ENCODE measurements around the gene AGK.
A peak's percentile ranks its signal among the peaks of the same experiment; 100 is the strongest.
"Not testable (repeated sequence)": the region's sequence is repeated elsewhere in the genome, so short reads cannot be mapped to it uniquely, and the experiment has no call there.

Gene AGK

GRCh38 chr7:141679014-141679413 is 127.8 kb downstream of the AGK start:
- no peak for DNase-seq (ENCODE audit: low spot score)

- peak; percentile 96 for DNase-seq (ENCODE audit: low spot score)
These were observed 134.2 kb downstream of the AGK start for GRCh38 chr7:141685285-141686023.

GRCh38 chr7:141686074-141686473 is 134.9 kb downstream of the AGK start:
- no peak for DNase-seq (ENCODE audit: low spot score)

GRCh38 chr7:141686670-141687069 is 135.5 kb downstream of the AGK start:
- no peak for DNase-seq (ENCODE audit: low spot score)

- DNase-seq (ENCODE audit: low spot score) = no peak
These were observed 136.8 kb downstream of the AGK start for GRCh38 chr7:141688043-141688442.

GRCh38 chr7:141689072-141689825 is 138.0 kb downstream of the AGK start:
- not testable (repeated sequence) for DNase-seq (ENCODE audit: low spot score)

- no peak for DNase-seq (ENCODE audit: low spot score)
These were observed 140.3 kb downstream of the AGK start for GRCh38 chr7:141691540-141691939.

GRCh38 chr7:141691961-141692360 is 140.8 kb downstream of the AGK start:
- DNase-seq (ENCODE audit: low spot score) = no peak

GRCh38 chr7:141693082-141693481 is 141.9 kb downstream of the AGK start:
- no peak for DNase-seq (ENCODE audit: low spot score)

GRCh38 chr7:141695803-141696289 is 144.6 kb downstream of the AGK start:
- peak; percentile 32 for DNase-seq (ENCODE audit: low spot score)

- DNase-seq (ENCODE audit: low spot score) = no peak
These were observed 145.1 kb downstream of the AGK start for GRCh38 chr7:141696348-141696747.

- peak; percentile 43 for DNase-seq (ENCODE audit: low spot score)
These were observed 146.1 kb downstream of the AGK start for GRCh38 chr7:141697211-141697871.

- peak; percentile 32 for DNase-seq (ENCODE audit: low spot score)
These were observed 147.2 kb downstream of the AGK start for GRCh38 chr7:141698247-141699015.

GRCh38 chr7:141699860-141700259 is 148.7 kb downstream of the AGK start:
- DNase-seq (ENCODE audit: low spot score) = peak; percentile 13

GRCh38 chr7:141700296-141700847 is 149.2 kb downstream of the AGK start:
- peak; percentile 35 for DNase-seq (ENCODE audit: low spot score)

- DNase-seq (ENCODE audit: low spot score) = peak; percentile 22
These were observed 149.7 kb downstream of the AGK start for GRCh38 chr7:141700848-141701371.

- DNase-seq (ENCODE audit: low spot score) = peak; percentile 29
These were observed 150.4 kb downstream of the AGK start for GRCh38 chr7:141701489-141702046.

GRCh38 chr7:141702047-141702567 is 150.9 kb downstream of the AGK start, which contains the start of gene DENND11:
Gene DENND11, minus strand, starts transcription at chr7:141702166. Its CDS starts 13 bp downstream, at chr7:141702153.
- peak; percentile 49 for DNase-seq (ENCODE audit: low spot score)

GRCh38 chr7:141702892-141703291 is 151.7 kb downstream of the AGK start:
- no peak for DNase-seq (ENCODE audit: low spot score)

- DNase-seq (ENCODE audit: low spot score) = no peak
These were observed 152.9 kb downstream of the AGK start for GRCh38 chr7:141704112-141704511.

GRCh38 chr7:141704741-141705140 is 153.5 kb downstream of the AGK start:
- no peak for DNase-seq (ENCODE audit: low spot score)

Measured in cerebellar cortex (tissue), 1 donor.